WTC11 (cell line): ENCODE data around the gene HAPLN1. TPM values are rescaled to one million over a fixed set of nuclear protein-coding genes. Genes with fewer than 3 reads are reported as not detected.

Experiments used
- ATAC-seq: fragments of 200-7000 bp; cut with Tn5 transposase; 2 replicates; pipeline ENCODE4 v1.10.0; 2021; ENCODE audit warnings: mild to moderate bottlenecking, moderate library complexity
- CTCF ChIA-PET: fragments of 300-600 bp; sonication (Branson Sonifier 250); formaldehyde crosslinking; loops from one replicate; lab custom pipeline; 2021; ENCODE audit warnings: antibody characterized with exemption; lab: Charles Lee
- POLR2A ChIA-PET: fragments of 350-600 bp; sonication (Branson Sonifier 250); formaldehyde crosslinking; loops from one replicate; lab custom pipeline; 2021; ENCODE audit warnings: antibody characterized with exemption; lab: Charles Lee
- DNase-seq: peaks from one replicate; pipeline ENCODE4 v3.0.0; 2021; ENCODE audit warnings: low spot score
- H3K27ac Mint-ChIP-seq: 2 replicates; pipeline ENCODE4 v1.8.0; 2021; ENCODE audit warnings: mixed read lengths
- H3K27me3 Mint-ChIP-seq: 2 replicates; pipeline ENCODE4 v1.8.0; 2021; ENCODE audit warnings: low read depth, mild to moderate bottlenecking, moderate library complexity, mixed read lengths
- H3K36me3 Mint-ChIP-seq: 2 replicates; pipeline ENCODE4 v1.8.0; 2021; ENCODE audit warnings: mixed read lengths
- H3K4me1 Mint-ChIP-seq: 2 replicates; pipeline ENCODE4 v1.8.0; 2022; ENCODE audit warnings: mixed read lengths
- H3K4me3 Mint-ChIP-seq: 2 replicates; pipeline ENCODE4 v1.8.0; 2021; ENCODE audit warnings: mild to moderate bottlenecking, moderate library complexity, mixed read lengths
- H3K9me3 Mint-ChIP-seq: 2 replicates; pipeline ENCODE4 v1.8.0; 2021; ENCODE audit warnings: mixed read lengths
- CBFB ChIP-seq: sonication (generic); formaldehyde crosslinking; IDR thresholded peaks from 2 replicates; pipeline ENCODE4 v1.8.1; 2022; ENCODE audit warnings: mild to moderate bottlenecking, low read depth, missing genetic modification reagents
- CREM ChIP-seq: sonication (generic); formaldehyde crosslinking; IDR thresholded peaks from 2 replicates; pipeline ENCODE4 v1.8.1; 2022; ENCODE audit warnings: mild to moderate bottlenecking, missing genetic modification reagents, moderate library complexity
- E2F1 ChIP-seq: sonication (generic); formaldehyde crosslinking; IDR thresholded peaks from 2 replicates; pipeline ENCODE4 v1.8.0; 2022; ENCODE audit warnings: mild to moderate bottlenecking, missing genetic modification reagents
- E2F4 ChIP-seq: sonication (generic); formaldehyde crosslinking; IDR thresholded peaks from 2 replicates; pipeline ENCODE4 v1.8.1; 2022; ENCODE audit warnings: low read depth, mild to moderate bottlenecking, moderate library complexity, missing genetic modification reagents, borderline replicate concordance
- E2F5 ChIP-seq: sonication (generic); formaldehyde crosslinking; IDR thresholded peaks from 2 replicates; pipeline ENCODE4 v1.8.1; 2022; ENCODE audit warnings: mild to moderate bottlenecking, moderate library complexity, missing genetic modification reagents
- EMX1 ChIP-seq: fragments of 250-450 bp; sonication (Bioruptor Pico); IDR thresholded peaks from 2 replicates; pipeline ENCODE4 v1.8.0; 2021; ENCODE audit warnings: mild to moderate bottlenecking
- ETV6 ChIP-seq: sonication (generic); formaldehyde crosslinking; IDR thresholded peaks from 2 replicates; pipeline ENCODE4 v1.8.1; 2022; ENCODE audit warnings: mild to moderate bottlenecking, missing genetic modification reagents
- FOXJ3 ChIP-seq: sonication (generic); formaldehyde crosslinking; IDR thresholded peaks from 2 replicates; pipeline ENCODE4 v1.9.0; 2021; ENCODE audit warnings: missing genetic modification reagents, mild to moderate bottlenecking, borderline replicate concordance
- GRHL2 ChIP-seq: fragments of 250-450 bp; sonication (Bioruptor Pico); IDR thresholded peaks from 2 replicates; pipeline ENCODE4 v1.8.0; 2022; ENCODE audit warnings: mild to moderate bottlenecking, moderate library complexity; ENCODE audit not compliant: insufficient replicate concordance, severe bottlenecking
- HMGA2 ChIP-seq: fragments of 250-450 bp; sonication (Bioruptor Pico); IDR thresholded peaks from 2 replicates; pipeline ENCODE4 v1.4.0; 2021; ENCODE audit warnings: mild to moderate bottlenecking, moderate library complexity
- JUN ChIP-seq: sonication (generic); formaldehyde crosslinking; IDR thresholded peaks from 2 replicates; pipeline ENCODE4 v1.8.0; 2023; ENCODE audit warnings: mild to moderate bottlenecking, missing genetic modification reagents
- KAT7 ChIP-seq: sonication (generic); formaldehyde crosslinking; IDR thresholded peaks from 2 replicates; pipeline ENCODE4 v1.8.1; 2023; ENCODE audit warnings: missing genetic modification reagents, mild to moderate bottlenecking, borderline replicate concordance
- NFATC4 ChIP-seq: fragments of 250-450 bp; sonication (Bioruptor Pico); IDR thresholded peaks from 2 replicates; pipeline ENCODE4 v1.9.0; 2021; ENCODE audit warnings: mild to moderate bottlenecking
- NR1H2 ChIP-seq: sonication (generic); formaldehyde crosslinking; IDR thresholded peaks from 2 replicates; pipeline ENCODE4 v1.9.0; 2021; ENCODE audit warnings: mild to moderate bottlenecking, moderate library complexity, missing genetic modification reagents
- NR3C1 ChIP-seq: sonication (generic); formaldehyde crosslinking; conservative IDR thresholded peaks from 2 replicates; pipeline ENCODE4 v1.8.1; 2023; ENCODE audit warnings: low read depth, mild to moderate bottlenecking, missing genetic modification reagents
- OVOL2 ChIP-seq: fragments of 250-450 bp; sonication (Bioruptor Pico); IDR thresholded peaks from 2 replicates; pipeline ENCODE4 v1.9.0; 2021; ENCODE audit warnings: mild to moderate bottlenecking, borderline replicate concordance
- PREB ChIP-seq: sonication (generic); formaldehyde crosslinking; IDR thresholded peaks from 2 replicates; pipeline ENCODE4 v1.8.1; 2022; ENCODE audit warnings: mild to moderate bottlenecking, missing genetic modification reagents, moderate library complexity, borderline replicate concordance
- SP1 ChIP-seq: sonication (generic); formaldehyde crosslinking; conservative IDR thresholded peaks from 2 replicates; pipeline ENCODE4 v1.8.1; 2022; ENCODE audit warnings: missing genetic modification reagents
- USF1 ChIP-seq: sonication (generic); formaldehyde crosslinking; IDR thresholded peaks from 2 replicates; pipeline ENCODE4 v1.8.0; 2022; ENCODE audit warnings: mild to moderate bottlenecking, missing genetic modification reagents
- USF2 ChIP-seq: sonication (generic); formaldehyde crosslinking; IDR thresholded peaks from 2 replicates; pipeline ENCODE4 v1.8.1; 2023; ENCODE audit warnings: mild to moderate bottlenecking, missing genetic modification reagents, moderate library complexity
- ZBTB21 ChIP-seq: sonication (generic); formaldehyde crosslinking; IDR thresholded peaks from 2 replicates; pipeline ENCODE4 v1.8.1; 2023; ENCODE audit warnings: mild to moderate bottlenecking, missing genetic modification reagents, borderline replicate concordance
- ZNF138 ChIP-seq: sonication (generic); formaldehyde crosslinking; conservative IDR thresholded peaks from 2 replicates; pipeline ENCODE4 v1.8.1; 2022; ENCODE audit warnings: mild to moderate bottlenecking, moderate library complexity, missing genetic modification reagents
- ZNF281 ChIP-seq: sonication (generic); formaldehyde crosslinking; IDR thresholded peaks from 2 replicates; pipeline ENCODE4 v1.8.0; 2023; ENCODE audit warnings: mild to moderate bottlenecking, missing genetic modification reagents
- ZNF416 ChIP-seq: fragments of 250-450 bp; sonication (Bioruptor Pico); IDR thresholded peaks from 2 replicates; pipeline ENCODE4 v1.9.0; 2021; ENCODE audit warnings: mild to moderate bottlenecking, inconsistent platforms
- ZSCAN18 ChIP-seq: fragments of 250-450 bp; sonication (Bioruptor Pico); IDR thresholded peaks from 2 replicates; pipeline ENCODE4 v2.1.2; 2022; ENCODE audit warnings: mild to moderate bottlenecking, moderate library complexity
- total RNA-seq: library from RNA; stranded (reverse); gene quantifications from 3 replicates; pipeline ENCODE4 v1.2.3, GENCODE V29; 2021

Gene HAPLN1
- total RNA-seq, 1 experiment from 2014 or later = 9.4 TPM

- Mint-ChIP-seq H3K36me3 (peaks cover 10% of the 10 kb centered on the region; the same call in 1 of the 2 replicates), H3K4me3 (no peak overlapping the region), H3K27me3 (no peaks in the 10 kb centered on the region), H3K4me1 (no peaks in the 10 kb centered on the region), H3K9me3 (peaks cover 59% of the 10 kb centered on the region), H3K27ac (no peak overlapping the region)
- ATAC-seq (no peak), DNase-seq (no peak)
- TF ChIP-seq HMGA2 (CRISPR knock-in tag) (no peak), PREB (CRISPR knock-in tag) (no peak), ZNF138 (no peak), NR1H2 (CRISPR knock-in tag) (no peak), JUN (CRISPR knock-in tag) (no peak), ZBTB21 (CRISPR knock-in tag) (no peak), CREM (CRISPR knock-in tag) (no peak), ZSCAN18 (CRISPR knock-in tag) (no peak), OVOL2 (CRISPR knock-in tag) (no peak), EMX1 (CRISPR knock-in tag) (no peak), ZNF281 (CRISPR knock-in tag) (no peak), ZNF416 (CRISPR knock-in tag) (no peak), CBFB (CRISPR knock-in tag) (no peak), NR3C1 (CRISPR knock-in tag) (no peak), E2F5 (CRISPR knock-in tag) (no peak)
- CTCF ChIA-PET = no interaction called here
- POLR2A ChIA-PET = no interaction called here
These were observed 32.0 kb upstream of the HAPLN1 start for GRCh38 chr5:83752700-83753099.

GRCh38 chr5:83751201-83751600, 30.5 kb upstream of the HAPLN1 start:
- peaks cover 44% of the 10 kb centered on the region for H3K9me3 Mint-ChIP-seq
- POLR2A ChIA-PET = no interaction called here
- H3K27me3 Mint-ChIP-seq = no peaks in the 10 kb centered on the region
- no peaks in the 10 kb centered on the region for H3K4me1 Mint-ChIP-seq
- TF ChIP-seq USF2 (CRISPR knock-in tag) = no peak
- no peak for TF ChIP-seq E2F1
- TF ChIP-seq KAT7 (CRISPR knock-in tag) = no peak
- TF ChIP-seq E2F4 (CRISPR knock-in tag) = no peak
- no peak for TF ChIP-seq USF1 (CRISPR knock-in tag)
- TF ChIP-seq HMGA2 (CRISPR knock-in tag) = no peak
- no peak for TF ChIP-seq ETV6 (CRISPR knock-in tag)
- TF ChIP-seq GRHL2 = no peak
- no peak for TF ChIP-seq NFATC4
- no peak for TF ChIP-seq SP1 (CRISPR knock-in tag)
- no peak for TF ChIP-seq FOXJ3 (CRISPR knock-in tag)
- TF ChIP-seq, all 79 proteins: peak for 0
- Mint-ChIP-seq H3K4me3 (no peak overlapping the region), H3K36me3 (peaks cover 8% of the 10 kb centered on the region; the same call in 1 of the 2 replicates), H3K27ac (no peak overlapping the region)
- DNase-seq (no peak), ATAC-seq (no peak)
- CTCF ChIA-PET = no interaction called here
